NCI-H2107 treated with DMSO at 0.1 percent for 48 hours (cell line): ENCODE measurements around the gene TMEM182.
A peak's percentile ranks its signal among the peaks of the same experiment; 100 is the strongest.

ENCODE experiments used
- DNase-seq: peaks from one replicate; lab custom pipeline; 2025; ENCODE audit not compliant: unreplicated experiment; lab: John Stamatoyannopoulos, UW

TMEM182 gene

GRCh38 chr2:102801098-102801718, 39.4 kb downstream of the TMEM182 start:
- no peak for DNase-seq

- DNase-seq = no peak
These were observed 40.2 kb downstream of the TMEM182 start for GRCh38 chr2:102801858-102802699.

GRCh38 chr2:102803041-102803896, 41.4 kb downstream of the TMEM182 start:
- DNase-seq = no peak

- no peak for DNase-seq
These were observed 42.0 kb downstream of the TMEM182 start for GRCh38 chr2:102803897-102804217.

- peak; percentile 26 for DNase-seq
These were observed 44.5 kb downstream of the TMEM182 start for GRCh38 chr2:102806250-102806837.

GRCh38 chr2:102809291-102810189, 47.7 kb downstream of the TMEM182 start:
- DNase-seq = no peak

- DNase-seq = no peak
These were observed 53.5 kb downstream of the TMEM182 start for GRCh38 chr2:102815285-102815684.

GRCh38 chr2:102826904-102827303, 65.1 kb downstream of the TMEM182 start:
- DNase-seq = peak; percentile 87

GRCh38 chr2:102832789-102833188, 71.0 kb downstream of the TMEM182 start:
- no peak for DNase-seq

- no peak for DNase-seq
These were observed 72.9 kb downstream of the TMEM182 start for GRCh38 chr2:102834523-102835273.

- DNase-seq = no peak
These were observed 75.9 kb downstream of the TMEM182 start for GRCh38 chr2:102837626-102838198.

GRCh38 chr2:102839668-102840388, 78.0 kb downstream of the TMEM182 start:
- peak; percentile 48 for DNase-seq

- DNase-seq = no peak
These were observed 79.4 kb downstream of the TMEM182 start for GRCh38 chr2:102841107-102841840.

GRCh38 chr2:102843764-102844443, 82.1 kb downstream of the TMEM182 start:
- no peak for DNase-seq

- no peak for DNase-seq
These were observed 83.1 kb downstream of the TMEM182 start for GRCh38 chr2:102844911-102845310.

- DNase-seq = peak; percentile 82
These were observed 86.6 kb downstream of the TMEM182 start for GRCh38 chr2:102848366-102848839.

GRCh38 chr2:102850888-102851287, 89.1 kb downstream of the TMEM182 start:
- no peak for DNase-seq
